Raji (cell line): ENCODE results near the gene PRR22.

ENCODE experiments used
- POLR2A ChIP-seq: IDR thresholded peaks from 2 replicates; pipeline ENCODE4 v1.6.1; 2011; ENCODE audit warnings: low read depth, low read length, control low read depth; ENCODE audit not compliant: insufficient read depth

PRR22 gene

GRCh38 chr19:5789351-5789761, 4.8 kb upstream of the PRR22 start:
- TF ChIP-seq POLR2A, result no peak

GRCh38 chr19:5788422-5788821, 3.9 kb upstream of the PRR22 start:
- no peak for TF ChIP-seq POLR2A

GRCh38 chr19:5787409-5788182, 3.0 kb upstream of the PRR22 start:
- no peak for TF ChIP-seq POLR2A

- TF ChIP-seq POLR2A, result no peak
These were observed 2.3 kb upstream of the PRR22 start for GRCh38 chr19:5786593-5787408.

GRCh38 chr19:5785423-5785822, 877 bp upstream of the PRR22 start:
- no peak for TF ChIP-seq POLR2A

GRCh38 chr19:5782945-5783919, 1.3 kb downstream of the PRR22 start:
- TF ChIP-seq POLR2A, result no peak

GRCh38 chr19:5782322-5782721, 2.2 kb downstream of the PRR22 start:
- no peak for TF ChIP-seq POLR2A

- TF ChIP-seq POLR2A, result no peak
These were observed 6.1 kb downstream of the PRR22 start for GRCh38 chr19:5778402-5778801.

GRCh38 chr19:5775668-5776309, 8.8 kb downstream of the PRR22 start:
- no peak for TF ChIP-seq POLR2A

GRCh38 chr19:5774921-5775320, 9.6 kb downstream of the PRR22 start:
- no peak for TF ChIP-seq POLR2A

GRCh38 chr19:5773276-5773675, 11.3 kb downstream of the PRR22 start:
- no peak for TF ChIP-seq POLR2A

- TF ChIP-seq POLR2A, result no peak
These were observed 12.1 kb downstream of the PRR22 start for GRCh38 chr19:5772416-5772815.

GRCh38 chr19:5767949-5768348, 16.6 kb downstream of the PRR22 start:
- no peak for TF ChIP-seq POLR2A

GRCh38 chr19:5765220-5765619, 19.3 kb downstream of the PRR22 start:
- no peak for TF ChIP-seq POLR2A
